ENCODE measurements around the gene PADI4. TPM values are rescaled to one million over a fixed set of nuclear protein-coding genes. Genes with fewer than 3 reads are reported as not detected.

Gene PADI4, protein sequence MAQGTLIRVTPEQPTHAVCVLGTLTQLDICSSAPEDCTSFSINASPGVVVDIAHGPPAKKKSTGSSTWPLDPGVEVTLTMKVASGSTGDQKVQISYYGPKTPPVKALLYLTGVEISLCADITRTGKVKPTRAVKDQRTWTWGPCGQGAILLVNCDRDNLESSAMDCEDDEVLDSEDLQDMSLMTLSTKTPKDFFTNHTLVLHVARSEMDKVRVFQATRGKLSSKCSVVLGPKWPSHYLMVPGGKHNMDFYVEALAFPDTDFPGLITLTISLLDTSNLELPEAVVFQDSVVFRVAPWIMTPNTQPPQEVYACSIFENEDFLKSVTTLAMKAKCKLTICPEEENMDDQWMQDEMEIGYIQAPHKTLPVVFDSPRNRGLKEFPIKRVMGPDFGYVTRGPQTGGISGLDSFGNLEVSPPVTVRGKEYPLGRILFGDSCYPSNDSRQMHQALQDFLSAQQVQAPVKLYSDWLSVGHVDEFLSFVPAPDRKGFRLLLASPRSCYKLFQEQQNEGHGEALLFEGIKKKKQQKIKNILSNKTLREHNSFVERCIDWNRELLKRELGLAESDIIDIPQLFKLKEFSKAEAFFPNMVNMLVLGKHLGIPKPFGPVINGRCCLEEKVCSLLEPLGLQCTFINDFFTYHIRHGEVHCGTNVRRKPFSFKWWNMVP
- total RNA-seq (2014; rRNA removed; shearing (Covaris generic)) = not detected in 2 replicates

DNA sequence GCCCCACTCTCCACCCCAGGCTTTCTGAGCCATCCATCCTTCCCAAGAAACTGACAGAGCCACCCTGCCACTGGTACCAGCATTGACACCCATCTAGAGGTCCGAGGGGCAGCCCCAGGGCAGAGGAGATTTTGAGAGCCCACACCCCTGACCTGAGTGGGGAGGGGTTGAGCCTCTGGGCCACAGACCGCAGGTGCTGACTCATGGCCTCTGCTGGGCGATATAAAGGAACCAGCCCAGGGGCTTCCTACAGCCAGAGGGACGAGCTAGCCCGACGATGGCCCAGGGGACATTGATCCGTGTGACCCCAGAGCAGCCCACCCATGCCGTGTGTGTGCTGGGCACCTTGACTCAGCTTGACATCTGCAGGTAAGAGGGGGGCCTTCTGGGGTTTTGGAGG, at the start of gene PADI4:
TSS of gene PADI4 (plus strand) at position 252 of the 400 bp plus-strand sequence. CDS start at position 278, 26 bp downstream.
- no peak within 1 kb of the TSS for H3K4me3 ChIP-seq
- H3K9me3 ChIP-seq (replicated peaks) = no peaks in the 10 kb centered on the region
- peaks cover 7% of the 10 kb centered on the region; the same call in 1 of the 2 replicates for H3K27me3 ChIP-seq (replicated peaks)
- DNase-seq (ENCODE audit: low read depth in 1 of 2, low spot score in 2 of 2) = no peak
- H3K4me1 ChIP-seq (replicated peaks) = no peaks in the 10 kb centered on the region
- no peaks in the 10 kb centered on the region for H3K36me3 ChIP-seq
- no peak within 1 kb of the TSS for H3K27ac ChIP-seq

DNA sequence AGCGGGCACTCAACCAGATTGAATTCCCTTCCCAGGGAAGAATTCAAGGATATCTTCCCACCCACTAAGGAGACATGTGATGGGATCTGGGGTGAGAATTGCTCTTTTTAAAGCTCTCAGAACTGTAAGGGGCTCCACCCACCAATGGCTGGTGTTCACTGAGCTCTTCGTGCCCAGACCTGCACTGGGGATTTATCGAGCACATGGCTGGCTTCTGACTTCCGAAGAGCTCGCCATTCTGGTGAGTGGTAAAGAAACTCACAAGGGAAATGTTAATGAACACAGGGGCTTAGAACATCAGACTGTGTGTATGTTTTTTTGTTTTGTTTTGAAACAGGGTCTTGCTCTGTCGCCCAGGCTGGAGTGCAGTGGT, 49.3 kb upstream of the PADI4 start:
- Histone ChIP-seq H3K9me3 (replicated peaks) (no peaks in the 10 kb centered on the region), H3K36me3 (no peaks in the 10 kb centered on the region), H3K4me3 (no peak overlapping the region), H3K27me3 (replicated peaks) (no peaks in the 10 kb centered on the region), H3K27ac (peak overlapping the region; percentile 71), H3K4me1 (replicated peaks) (peaks cover 35% of the 10 kb centered on the region)
- no peak for DNase-seq (ENCODE audit: low read depth in 1 of 2, low spot score in 2 of 2)

DNA sequence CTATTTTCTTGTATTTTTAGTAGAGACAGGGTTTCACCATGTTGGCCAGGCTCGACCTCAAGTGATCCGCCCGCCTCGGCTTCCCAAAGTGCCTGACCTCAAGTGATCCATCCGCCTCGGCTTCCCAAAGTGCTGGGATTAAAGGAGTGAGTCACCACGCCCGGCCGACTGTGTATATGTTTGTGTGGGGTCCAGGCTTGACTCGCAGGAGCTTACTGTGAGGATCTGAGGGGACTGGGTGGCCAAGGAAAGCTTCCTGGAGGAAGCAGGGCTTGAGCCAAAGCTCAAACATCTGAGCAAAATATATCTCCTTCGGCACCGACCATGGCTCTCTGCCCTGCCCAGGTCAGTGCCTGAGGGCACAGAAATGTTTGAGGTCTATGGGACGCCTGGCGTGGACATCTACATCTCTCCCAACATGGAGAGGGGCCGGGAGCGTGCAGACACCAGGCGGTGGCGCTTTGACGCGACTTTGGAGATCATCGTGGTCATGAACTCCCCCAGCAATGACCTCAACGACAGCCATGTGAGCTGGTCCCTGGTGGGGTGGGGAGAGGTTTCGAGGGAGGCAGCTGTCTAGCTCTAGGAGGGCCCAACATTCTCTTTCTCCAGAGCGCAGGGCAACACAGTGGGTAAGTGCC, 48.6 kb upstream of the PADI4 start:
- peak; percentile 97 to 98 for DNase-seq (ENCODE audit: low read depth in 1 of 2, low spot score in 2 of 2)
- H3K36me3 ChIP-seq = no peaks in the 10 kb centered on the region
- H3K4me3 ChIP-seq = 0 out of 2 replicates have a peak overlapping the region, but pooled peaks have one; percentile 1
- peak overlapping the region; percentile 71 for H3K27ac ChIP-seq
- no peaks in the 10 kb centered on the region for H3K9me3 ChIP-seq (replicated peaks)
- peaks cover 35% of the 10 kb centered on the region for H3K4me1 ChIP-seq (replicated peaks)
- H3K27me3 ChIP-seq (replicated peaks) = no peaks in the 10 kb centered on the region

DNA sequence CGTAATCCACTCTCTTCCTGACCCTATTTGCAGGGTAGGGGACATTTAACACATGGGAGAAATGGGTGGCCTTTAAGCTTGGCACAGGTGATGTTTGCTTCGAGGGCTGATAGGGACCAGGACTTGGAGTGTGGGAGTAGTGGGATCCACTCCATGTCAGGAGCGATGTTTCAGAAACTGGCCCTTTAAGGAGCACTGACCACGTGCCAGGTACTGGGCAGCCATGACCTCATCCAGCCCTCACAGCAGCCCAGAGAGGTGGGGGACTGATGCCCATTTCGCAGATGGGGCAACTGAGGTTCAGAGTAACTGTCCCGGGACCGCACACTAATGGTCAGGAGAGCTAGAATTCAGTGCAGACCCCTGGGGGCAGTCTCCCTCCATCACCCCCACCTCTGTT, 47.7 kb upstream of the PADI4 start:
- no peak for DNase-seq (ENCODE audit: low read depth in 1 of 2, low spot score in 2 of 2)
- Histone ChIP-seq H3K36me3 (no peaks in the 10 kb centered on the region), H3K4me1 (replicated peaks) (peaks cover 35% of the 10 kb centered on the region), H3K27me3 (replicated peaks) (no peaks in the 10 kb centered on the region), H3K4me3 (no peak overlapping the region), H3K27ac (peak overlapping the region; percentile 71), H3K9me3 (replicated peaks) (no peaks in the 10 kb centered on the region)

DNA sequence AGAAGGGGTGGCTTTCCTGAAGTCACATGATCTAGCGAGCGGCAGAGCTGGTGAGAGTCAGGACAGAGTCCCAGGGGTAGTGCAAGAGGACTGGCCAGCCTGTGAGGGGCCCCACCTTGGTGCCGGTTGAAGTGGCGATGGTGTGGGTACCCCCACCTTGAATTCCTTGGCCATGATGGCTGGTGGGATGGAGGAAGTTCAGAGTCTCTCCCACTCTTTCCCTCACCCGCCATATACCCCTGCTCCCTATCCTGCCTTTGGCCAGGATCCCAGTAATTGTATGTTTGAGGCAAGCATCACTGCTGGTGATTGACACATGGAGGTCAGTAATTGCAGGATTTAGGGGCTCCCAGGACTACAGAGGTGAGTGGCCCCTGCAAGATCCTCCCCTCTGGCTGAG, 47.3 kb upstream of the PADI4 start:
- no peak for DNase-seq (ENCODE audit: low read depth in 1 of 2, low spot score in 2 of 2)
- no peaks in the 10 kb centered on the region for H3K36me3 ChIP-seq
- no peaks in the 10 kb centered on the region for H3K9me3 ChIP-seq (replicated peaks)
- H3K4me3 ChIP-seq = no peak overlapping the region
- no peak overlapping the region for H3K27ac ChIP-seq
- H3K27me3 ChIP-seq (replicated peaks) = no peaks in the 10 kb centered on the region
- peaks cover 35% of the 10 kb centered on the region for H3K4me1 ChIP-seq (replicated peaks)

DNA sequence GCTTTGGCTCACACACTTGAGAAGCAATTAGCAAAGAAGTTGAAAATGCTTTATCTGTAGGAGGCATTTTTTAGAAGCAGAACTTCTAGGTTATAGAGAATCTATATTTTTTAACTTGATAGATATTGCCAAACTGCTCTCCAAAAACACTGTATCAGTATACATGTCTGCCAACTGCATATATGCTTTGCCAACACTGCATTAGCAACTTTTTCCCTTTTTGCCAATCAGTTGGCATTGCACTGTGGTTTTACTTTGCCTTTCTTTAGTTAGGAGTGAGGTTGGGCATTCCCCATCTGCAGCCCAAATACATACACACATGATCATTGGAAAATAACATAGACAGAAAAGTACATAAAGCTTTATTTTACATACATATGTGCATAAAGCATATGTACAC, 44.1 kb upstream of the PADI4 start:
- DNase-seq (ENCODE audit: low read depth in 1 of 2, low spot score in 2 of 2) = no peak
- Histone ChIP-seq H3K9me3 (replicated peaks) (no peaks in the 10 kb centered on the region), H3K27ac (no peak overlapping the region), H3K4me3 (no peak overlapping the region), H3K4me1 (replicated peaks) (peaks cover 25% of the 10 kb centered on the region), H3K27me3 (replicated peaks) (no peaks in the 10 kb centered on the region), H3K36me3 (peaks cover 3% of the 10 kb centered on the region; the same call in 1 of the 2 replicates)

DNA sequence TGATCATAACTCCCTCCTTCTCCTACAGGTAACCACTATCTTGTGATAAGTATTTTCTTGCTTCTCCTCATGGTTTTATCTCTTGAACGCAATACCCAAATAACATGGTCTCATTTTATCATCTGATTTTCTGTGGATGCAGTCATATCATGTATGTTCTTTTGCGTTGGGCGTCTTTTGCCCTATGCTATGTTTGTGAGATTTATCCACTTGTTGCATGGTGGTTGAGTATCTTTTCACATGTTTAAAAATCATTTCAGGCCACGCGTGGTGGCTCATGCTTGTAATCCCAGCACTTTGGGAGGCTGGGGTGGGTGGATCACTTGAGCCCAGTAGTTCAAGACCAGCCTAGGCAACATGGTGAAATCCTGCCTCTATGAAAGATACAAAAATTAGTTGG, 43.5 kb upstream of the PADI4 start:
- Histone ChIP-seq H3K9me3 (replicated peaks) (no peaks in the 10 kb centered on the region), H3K27me3 (replicated peaks) (no peaks in the 10 kb centered on the region), H3K4me1 (replicated peaks) (peaks cover 19% of the 10 kb centered on the region), H3K36me3 (peaks cover 3% of the 10 kb centered on the region; the same call in 1 of the 2 replicates), H3K4me3 (no peak overlapping the region), H3K27ac (no peak overlapping the region)
- no peak for DNase-seq (ENCODE audit: low read depth in 1 of 2, low spot score in 2 of 2)

DNA sequence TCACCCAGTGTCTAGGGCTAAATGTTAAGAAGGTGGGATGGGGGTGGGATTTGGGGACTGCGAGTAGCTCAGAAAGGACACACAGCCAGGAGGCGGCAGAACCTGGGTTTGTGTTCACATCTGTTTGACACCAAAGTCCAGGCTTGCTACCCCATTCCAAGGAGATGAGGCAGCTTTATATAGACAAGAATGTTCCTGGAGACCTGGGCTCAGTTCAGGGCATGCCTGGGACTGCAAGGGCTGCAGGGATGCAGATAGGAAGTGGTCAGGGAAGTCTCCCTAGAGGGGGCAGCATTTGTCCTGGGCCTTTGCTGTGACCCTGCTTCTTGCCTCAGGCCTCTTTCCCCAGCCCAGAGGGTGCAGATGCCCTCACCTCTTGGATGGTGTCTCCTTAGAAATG, 42.8 kb upstream of the PADI4 start:
- H3K4me3 ChIP-seq = no peak overlapping the region
- H3K36me3 ChIP-seq = peaks cover 3% of the 10 kb centered on the region; the same call in 1 of the 2 replicates
- no peaks in the 10 kb centered on the region for H3K27me3 ChIP-seq (replicated peaks)
- no peaks in the 10 kb centered on the region for H3K9me3 ChIP-seq (replicated peaks)
- no peak for DNase-seq (ENCODE audit: low read depth in 1 of 2, low spot score in 2 of 2)
- peaks cover 12% of the 10 kb centered on the region for H3K4me1 ChIP-seq (replicated peaks)
- H3K27ac ChIP-seq = no peak overlapping the region

DNA sequence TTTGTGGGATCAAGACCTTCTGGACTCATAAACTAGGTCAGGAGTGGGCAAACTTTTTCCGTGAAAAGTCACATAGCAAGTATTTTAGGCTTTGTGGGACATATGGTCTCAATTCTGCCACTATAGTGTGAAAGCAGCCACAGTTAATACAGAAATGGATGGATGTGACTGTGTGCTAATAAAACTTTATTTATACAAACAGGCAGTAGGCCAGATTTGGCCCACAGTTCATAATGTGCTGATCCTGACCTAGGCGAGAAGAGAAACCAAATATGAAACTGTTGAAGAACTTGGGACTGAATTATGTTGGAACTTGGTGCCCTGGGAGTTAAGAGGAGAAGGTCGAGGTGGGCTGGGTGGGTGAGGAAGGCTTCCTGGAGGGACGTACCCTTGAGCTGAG, 42.0 kb upstream of the PADI4 start:
- H3K4me1 ChIP-seq (replicated peaks) = peaks cover 5% of the 10 kb centered on the region
- H3K36me3 ChIP-seq = peaks cover 3% of the 10 kb centered on the region; the same call in 1 of the 2 replicates
- no peak for DNase-seq (ENCODE audit: low read depth in 1 of 2, low spot score in 2 of 2)
- H3K4me3 ChIP-seq = no peak overlapping the region
- H3K27me3 ChIP-seq (replicated peaks) = no peaks in the 10 kb centered on the region
- H3K27ac ChIP-seq = no peak overlapping the region
- no peaks in the 10 kb centered on the region for H3K9me3 ChIP-seq (replicated peaks)

DNA sequence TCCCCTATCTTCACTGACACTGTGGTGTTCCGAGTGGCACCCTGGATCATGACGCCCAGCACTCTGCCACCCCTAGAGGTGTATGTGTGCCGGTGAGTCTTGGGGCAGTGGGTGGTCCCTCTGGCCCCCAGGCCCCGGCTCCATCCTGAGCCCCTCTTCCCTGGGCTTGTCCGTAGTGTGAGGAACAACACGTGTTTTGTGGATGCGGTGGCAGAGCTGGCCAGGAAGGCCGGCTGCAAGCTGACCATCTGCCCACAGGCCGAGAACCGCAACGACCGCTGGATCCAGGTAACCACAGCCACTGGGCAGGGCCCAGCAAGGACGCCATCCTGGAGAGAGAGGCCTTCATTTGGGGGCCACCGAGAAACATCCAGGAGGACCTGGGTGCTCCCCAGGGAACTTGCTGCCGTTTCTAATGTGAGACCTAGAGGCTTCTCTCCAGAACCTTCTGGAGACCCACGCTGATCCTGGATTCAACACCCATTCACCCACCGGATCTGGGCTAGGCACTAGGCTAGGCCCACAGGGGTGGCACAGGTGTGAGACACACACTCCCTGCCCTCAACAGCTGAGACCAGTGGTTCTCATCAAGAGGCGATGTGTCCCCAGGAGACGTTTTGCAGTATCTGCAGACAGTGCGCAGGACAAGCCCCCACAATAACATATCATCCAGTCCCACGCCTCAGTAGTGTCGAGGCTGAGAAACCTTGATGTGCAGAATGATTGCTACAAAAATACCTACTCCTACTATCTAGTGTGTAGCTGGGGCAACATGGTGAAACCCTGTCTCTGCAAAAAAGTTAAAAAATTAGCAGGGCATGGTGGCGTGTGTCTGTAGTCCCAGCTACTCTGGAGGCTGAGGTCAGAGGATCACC, 36.9 kb upstream of the PADI4 start:
- no peaks in the 10 kb centered on the region for H3K9me3 ChIP-seq (replicated peaks)
- H3K36me3 ChIP-seq = no peaks in the 10 kb centered on the region; the same call in 1 of the 2 replicates
- no peak for DNase-seq (ENCODE audit: low read depth in 1 of 2, low spot score in 2 of 2)
- H3K27ac ChIP-seq = no peak overlapping the region
- H3K27me3 ChIP-seq (replicated peaks) = no peaks in the 10 kb centered on the region
- peaks cover 7% of the 10 kb centered on the region for H3K4me1 ChIP-seq (replicated peaks)
- H3K4me3 ChIP-seq = no peak overlapping the region

DNA sequence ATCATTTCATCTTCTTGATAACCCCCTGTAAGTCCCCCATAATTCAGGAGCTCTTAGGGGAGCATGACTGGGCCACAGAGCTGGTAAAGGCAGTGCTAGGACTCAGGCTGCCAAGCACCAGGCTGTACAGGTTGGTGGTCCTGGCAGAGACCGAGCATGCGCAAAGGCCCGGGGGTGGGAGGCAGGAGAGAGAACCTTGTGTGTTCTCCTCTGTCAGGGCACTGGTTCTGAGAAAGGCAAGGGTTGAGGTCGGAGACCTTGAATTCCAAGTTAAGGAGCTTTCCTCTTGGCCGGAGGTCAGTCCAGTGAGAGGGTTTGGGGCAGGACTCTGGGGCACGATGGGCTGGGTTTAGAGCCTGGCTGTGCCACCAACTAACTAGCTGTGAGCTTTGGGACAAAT, 35.9 kb upstream of the PADI4 start:
- no peak for DNase-seq (ENCODE audit: low read depth in 1 of 2, low spot score in 2 of 2)
- Histone ChIP-seq H3K4me1 (replicated peaks) (peaks cover 12% of the 10 kb centered on the region), H3K36me3 (no peaks in the 10 kb centered on the region), H3K27me3 (replicated peaks) (no peaks in the 10 kb centered on the region), H3K27ac (no peak overlapping the region), H3K4me3 (no peak overlapping the region), H3K9me3 (replicated peaks) (no peaks in the 10 kb centered on the region)

DNA sequence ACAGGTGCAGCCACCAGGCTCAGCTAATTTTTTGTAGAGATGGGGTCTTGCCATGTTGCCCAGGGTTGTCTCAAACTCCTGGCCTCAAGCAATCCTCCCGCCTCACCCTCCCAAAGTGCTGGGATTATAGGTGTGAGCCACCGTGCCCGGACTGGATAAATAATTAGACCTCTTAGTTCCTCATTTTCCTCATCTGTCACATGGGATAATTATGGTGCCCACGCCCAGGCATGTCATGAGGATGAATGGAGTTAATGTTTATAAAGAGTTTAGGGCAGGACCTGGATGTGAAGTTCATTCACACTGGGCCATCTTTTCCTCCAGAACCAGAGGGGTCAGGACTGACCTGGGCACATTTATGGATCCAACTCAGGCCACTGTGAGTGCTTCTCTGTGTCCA, 35.4 kb upstream of the PADI4 start:
- no peak for DNase-seq (ENCODE audit: low read depth in 1 of 2, low spot score in 2 of 2)
- H3K27ac ChIP-seq = no peak overlapping the region
- H3K9me3 ChIP-seq (replicated peaks) = no peaks in the 10 kb centered on the region
- no peak overlapping the region for H3K4me3 ChIP-seq
- peaks cover 12% of the 10 kb centered on the region for H3K4me1 ChIP-seq (replicated peaks)
- no peaks in the 10 kb centered on the region for H3K27me3 ChIP-seq (replicated peaks)
- H3K36me3 ChIP-seq = no peaks in the 10 kb centered on the region

DNA sequence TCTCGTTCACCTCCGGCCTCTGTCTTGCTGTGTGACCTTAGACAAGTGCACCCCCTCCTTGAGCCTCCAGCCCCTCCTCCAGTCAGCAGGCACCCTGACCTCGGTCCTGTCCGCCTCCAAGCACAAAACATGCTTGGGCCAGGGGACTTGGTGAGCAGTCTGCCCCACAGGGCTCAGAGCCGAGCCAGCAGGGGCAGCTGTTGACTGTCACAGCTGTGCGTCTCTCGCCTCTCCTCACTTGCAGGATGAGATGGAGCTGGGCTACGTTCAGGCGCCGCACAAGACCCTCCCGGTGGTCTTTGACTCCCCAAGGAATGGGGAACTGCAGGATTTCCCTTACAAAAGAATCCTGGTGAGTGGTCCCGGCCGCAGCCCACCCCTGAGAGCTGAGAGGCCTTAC, 34.9 kb upstream of the PADI4 start:
- no peaks in the 10 kb centered on the region for H3K27me3 ChIP-seq (replicated peaks)
- no peak for DNase-seq (ENCODE audit: low read depth in 1 of 2, low spot score in 2 of 2)
- peaks cover 12% of the 10 kb centered on the region for H3K4me1 ChIP-seq (replicated peaks)
- H3K36me3 ChIP-seq = no peaks in the 10 kb centered on the region
- H3K9me3 ChIP-seq (replicated peaks) = no peaks in the 10 kb centered on the region
- H3K27ac ChIP-seq = no peak overlapping the region
- no peak overlapping the region for H3K4me3 ChIP-seq
